ENCODE measurements around the gene CACNA1G. TPM values are rescaled to one million over a fixed set of nuclear protein-coding genes. Genes with fewer than 3 reads are reported as not detected.

The CACNA1G gene
- total RNA-seq, 2 donors from 2014 or later: 3.4 to 6.6 TPM

- Histone ChIP-seq H3K9me3 (no peaks in the 10 kb centered on the region), H3K36me3 (no peaks in the 10 kb centered on the region), H3K27ac (peak overlapping the region; percentile 28 to 65), H3K27me3 (replicated peaks; ENCODE audit: insufficient read depth) (no peaks in the 10 kb centered on the region), H3K4me1 (replicated peaks) (peaks cover 19% of the 10 kb centered on the region), H3K4me3 (no peak overlapping the region)
- intact Hi-C loops (cut with DNase I): no loop called here
- WGBS: 20% methylated on average over 11 of the region's 11 CpGs
- no peak for TF ChIP-seq CTCF (IDR thresholded peaks at IDR 0.05)
- TF ChIP-seq POLR2AphosphoS5 (IDR thresholded peaks at IDR 0.05): peak; percentile 52
- peak; percentile 58 for DNase-seq (ENCODE audit: low spot score)
Observed at GRCh38 chr17:50660042-50660886, 99.7 kb downstream of the CACNA1G start.

- Histone ChIP-seq H3K36me3 (no peaks in the 10 kb centered on the region), H3K4me3 (no peak overlapping the region), H3K4me1 (replicated peaks) (peaks cover 19% of the 10 kb centered on the region), H3K9me3 (no peaks in the 10 kb centered on the region), H3K27me3 (replicated peaks; ENCODE audit: insufficient read depth) (no peaks in the 10 kb centered on the region), H3K27ac (peak overlapping the region; percentile 28 to 65)
- 84% methylated on average over 10 of the region's 10 CpGs for WGBS
- DNase-seq (ENCODE audit: low spot score): no peak
- no peak for TF ChIP-seq POLR2AphosphoS5 (IDR thresholded peaks at IDR 0.05)
- no peak for TF ChIP-seq POLR2A (IDR thresholded peaks at IDR 0.05)
- no peak for TF ChIP-seq CTCF (IDR thresholded peaks at IDR 0.05)
- intact Hi-C loops (cut with DNase I): no loop called here
Observed at GRCh38 chr17:50660887-50661345, 100.4 kb downstream of the CACNA1G start.

GRCh38 chr17:50661348-50661747 lies 100.8 kb downstream of the CACNA1G start:
- intact Hi-C loops (cut with DNase I): no loop called here
- TF ChIP-seq POLR2AphosphoS5 (IDR thresholded peaks at IDR 0.05) (no peak), CTCF (IDR thresholded peaks at IDR 0.05) (no peak), POLR2A (IDR thresholded peaks at IDR 0.05) (no peak)
- Histone ChIP-seq H3K36me3 (no peaks in the 10 kb centered on the region), H3K4me1 (replicated peaks) (peaks cover 19% of the 10 kb centered on the region), H3K27me3 (replicated peaks; ENCODE audit: insufficient read depth) (no peaks in the 10 kb centered on the region), H3K27ac (peak overlapping the region in 1 of 2 donors; percentile 65), H3K4me3 (no peak overlapping the region), H3K9me3 (no peaks in the 10 kb centered on the region)
- 80% methylated on average over 5 of the region's 5 CpGs for WGBS
- DNase-seq (ENCODE audit: low spot score): no peak

- intact Hi-C loops (cut with DNase I): no loop called here
Observed at GRCh38 chr17:50661795-50662391, 101.4 kb downstream of the CACNA1G start.

More at GRCh38 chr17:50661795-50662391, 101.4 kb downstream of the CACNA1G start:
- H3K4me1 ChIP-seq (replicated peaks): peaks cover 19% of the 10 kb centered on the region
- no peaks in the 10 kb centered on the region for H3K36me3 ChIP-seq
- TF ChIP-seq POLR2A (IDR thresholded peaks at IDR 0.05) (no peak), POLR2AphosphoS5 (IDR thresholded peaks at IDR 0.05) (peak; percentile 87), CTCF (IDR thresholded peaks at IDR 0.05) (no peak)
- 39% methylated on average over 9 of the region's 9 CpGs for WGBS
- no peak overlapping the region for H3K4me3 ChIP-seq
- DNase-seq (ENCODE audit: low spot score): peak; percentile 70
- H3K9me3 ChIP-seq: no peaks in the 10 kb centered on the region
- no peaks in the 10 kb centered on the region for H3K27me3 ChIP-seq (replicated peaks; ENCODE audit: insufficient read depth)
- peak overlapping the region in 1 of 2 donors; percentile 65 for H3K27ac ChIP-seq

Measured in prostate gland (tissue), 2 donors.